Measurements from ENCODE around the gene VPS33A. TPM values are rescaled to one million over a fixed set of nuclear protein-coding genes. Genes with fewer than 3 reads are reported as not detected.

Gene VPS33A
- total and polyA plus RNA-seq, 8 donors: 4.2 to 12.0 (median 6.6) TPM

DNA sequence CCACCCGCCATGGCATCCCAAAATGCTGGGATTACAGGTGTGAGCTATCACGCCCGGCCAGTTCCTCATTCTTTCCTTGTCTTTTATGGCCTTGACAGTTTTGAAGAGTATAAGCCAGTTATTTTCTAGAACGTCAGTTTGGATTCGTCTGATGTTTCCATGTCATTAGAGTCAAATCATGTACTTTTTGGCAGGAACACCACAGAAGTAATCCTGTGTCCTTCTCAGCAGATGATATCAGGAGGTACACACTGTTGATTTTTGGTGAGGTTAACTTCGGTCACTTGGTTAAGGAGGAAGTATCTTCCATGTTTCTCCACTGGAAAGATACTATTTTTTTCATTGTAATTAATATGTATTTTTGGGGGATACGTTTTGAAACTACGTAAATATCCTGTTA, 25.1 kb upstream of the VPS33A start:
- no peak for TF ChIP-seq CTCF (IDR thresholded peaks at IDR 0.05)
- no peak for ATAC-seq
- no peaks in the 10 kb centered on the region for H3K4me1 ChIP-seq
- H3K9me3 ChIP-seq: no peaks in the 10 kb centered on the region
- DNase-seq: no peak
- peaks cover 0 to 14% (median 4%) of the 10 kb centered on the region in 3 donors for H3K36me3 ChIP-seq
- WGBS, 2 donors: 91 to 94% methylated on average over 8 of the region's 8 CpGs
- H3K4me3 ChIP-seq: no peak overlapping the region
- no peak overlapping the region for H3K27ac ChIP-seq
- intact Hi-C loops (cut with DNase I): no loop called here
- no peak for FAIRE-seq
- no peaks in the 10 kb centered on the region for H3K27me3 ChIP-seq

DNA sequence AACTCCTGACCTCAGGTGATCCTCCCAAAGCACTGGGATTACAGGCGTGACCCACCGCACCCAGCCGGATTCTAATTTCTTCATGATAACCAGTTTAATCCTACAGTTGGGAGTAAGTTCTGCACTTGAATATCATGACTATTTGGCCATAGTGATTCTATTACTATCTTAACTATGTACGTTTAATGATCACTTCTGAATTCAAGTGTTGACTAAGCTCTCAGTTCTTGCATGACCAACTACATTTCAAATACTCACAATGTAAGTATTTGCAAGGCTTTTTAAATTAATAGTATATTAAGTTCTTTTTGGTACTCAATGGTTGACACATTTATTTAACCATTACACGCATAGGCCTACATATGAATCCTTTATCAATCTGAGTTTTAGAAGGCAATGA, 17.4 kb upstream of the VPS33A start:
- FAIRE-seq (no peak), DNase-seq (no peak), ATAC-seq (no peak)
- Histone ChIP-seq H3K27me3 (no peaks in the 10 kb centered on the region), H3K9me3 (no peaks in the 10 kb centered on the region), H3K36me3 (peaks cover 0 to 9% (median 6%) of the 10 kb centered on the region in 3 donors), H3K4me3 (no peak overlapping the region), H3K27ac (no peak overlapping the region), H3K4me1 (no peaks in the 10 kb centered on the region)
- intact Hi-C loops (cut with DNase I): no loop called here
- no peak for TF ChIP-seq CTCF (IDR thresholded peaks at IDR 0.05)
- 98% methylated on average over 5 of the region's 5 CpGs for WGBS, 2 donors

DNA sequence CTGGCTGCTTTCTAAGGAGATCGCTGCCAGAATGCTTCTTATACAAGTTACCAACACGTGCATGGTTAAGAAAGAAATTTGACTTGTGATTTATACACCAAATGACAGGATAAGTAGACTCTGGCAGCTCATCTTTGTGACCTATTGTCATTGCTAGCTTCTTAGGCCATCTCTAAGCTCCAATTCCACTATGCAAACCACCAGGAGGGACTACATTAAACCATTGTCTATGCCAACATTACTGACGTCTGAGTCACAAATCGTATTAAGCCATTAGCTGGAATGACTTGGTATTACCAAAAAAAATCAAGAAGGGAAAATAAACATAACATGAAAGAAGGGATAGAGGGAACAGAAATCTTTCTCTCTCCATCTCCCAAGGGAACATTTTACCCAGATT, 15.8 kb upstream of the VPS33A start:
- no peak overlapping the region for H3K27ac ChIP-seq
- TF ChIP-seq CTCF (IDR thresholded peaks at IDR 0.05): no peak

DNA sequence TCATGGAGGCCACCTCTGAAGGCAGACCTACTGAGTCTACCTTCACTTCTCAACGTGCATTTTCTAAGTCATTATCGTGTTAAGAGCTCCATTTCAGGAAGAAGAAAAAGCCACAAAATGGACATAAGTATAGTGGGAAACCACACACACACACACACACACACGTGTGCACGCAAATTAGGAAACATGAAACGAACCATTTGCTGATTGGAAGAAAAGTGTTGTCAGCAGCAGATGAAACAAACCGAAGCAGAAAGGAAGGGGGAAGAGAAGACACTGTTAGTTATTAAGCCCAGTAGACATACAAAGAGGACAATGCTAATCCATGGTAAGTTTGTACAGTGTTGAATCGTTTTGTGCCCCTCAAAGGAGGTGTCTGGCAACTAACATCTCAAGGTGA, 9.9 kb upstream of the VPS33A start:
- H3K36me3 ChIP-seq: peaks cover 2 to 36% (median 3%) of the 10 kb centered on the region in 3 donors
- DNase-seq (no peak), ATAC-seq (no peak), FAIRE-seq (no peak)
- H3K9me3 ChIP-seq: no peaks in the 10 kb centered on the region
- no peaks in the 10 kb centered on the region for H3K4me1 ChIP-seq
- 83 to 84% methylated on average over 7 of the region's 7 CpGs for WGBS, 2 donors
- H3K27ac ChIP-seq: no peak overlapping the region
- intact Hi-C loops (cut with DNase I): no loop called here
- TF ChIP-seq CTCF (IDR thresholded peaks at IDR 0.05): no peak
- H3K4me3 ChIP-seq: no peak overlapping the region
- no peaks in the 10 kb centered on the region for H3K27me3 ChIP-seq

More for the DNA sequence above, 15.8 kb upstream of the VPS33A start:
- FAIRE-seq: no peak
- Histone ChIP-seq H3K36me3 (peaks cover 2 to 17% (median 7%) of the 10 kb centered on the region in 3 donors), H3K4me1 (no peaks in the 10 kb centered on the region), H3K27me3 (no peaks in the 10 kb centered on the region), H3K4me3 (no peak overlapping the region), H3K9me3 (no peaks in the 10 kb centered on the region)
- 80 to 83% methylated on average over 4 of the region's 4 CpGs for WGBS, 2 donors
- intact Hi-C loops (cut with DNase I): no loop called here
- no peak for DNase-seq
- ATAC-seq: no peak

DNA sequence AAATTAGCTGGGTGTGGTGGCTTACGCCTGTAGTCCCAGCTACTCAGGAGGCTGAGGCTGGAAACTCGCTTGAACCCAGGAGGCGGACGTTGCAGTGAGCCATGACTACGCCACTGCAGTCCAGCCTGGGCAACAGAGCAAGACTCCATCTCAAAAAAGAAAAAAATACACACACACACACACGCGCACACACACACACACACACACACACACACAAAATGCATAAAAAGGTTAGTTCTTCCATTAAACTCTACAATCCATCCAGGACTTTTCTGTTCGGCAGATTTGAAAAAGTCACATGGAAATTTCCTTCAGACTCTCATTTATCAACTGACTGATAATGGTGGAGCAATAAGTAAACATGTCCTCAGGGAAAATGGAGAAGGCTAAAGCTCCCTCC, 9.2 kb upstream of the VPS33A start:
- Histone ChIP-seq H3K4me3 (no peak overlapping the region), H3K9me3 (no peaks in the 10 kb centered on the region), H3K27me3 (no peaks in the 10 kb centered on the region), H3K36me3 (peaks cover 2 to 36% (median 3%) of the 10 kb centered on the region in 3 donors), H3K27ac (no peak overlapping the region), H3K4me1 (no peaks in the 10 kb centered on the region)
- TF ChIP-seq CTCF (IDR thresholded peaks at IDR 0.05): no peak
- ATAC-seq: no peak
- FAIRE-seq: no peak
- 76 to 79% methylated on average over 8 of the region's 8 CpGs for WGBS, 2 donors
- DNase-seq: no peak
- intact Hi-C loops (cut with DNase I): no loop called here
